Testis (tissue), 3 donors: ENCODE results near the gene LTBP1. TPM values are rescaled to one million over a fixed set of nuclear protein-coding genes. Genes with fewer than 3 reads are reported as not detected.

Source experiments
- DNase-seq: peaks from one replicate; pipeline ENCODE4 v3.0.0-alpha.2; 2019
- H3K27ac ChIP-seq, 2 donors: fragments of 200-600 bp; sonication (generic); one replicate each; pipeline ENCODE4 v1.5.1; 2019
- H3K27me3 ChIP-seq: fragments of 200-600 bp; sonication (generic); one replicate; pipeline ENCODE4 v1.5.1; 2019
- H3K36me3 ChIP-seq: fragments of 200-600 bp; sonication (generic); one replicate; pipeline ENCODE4 v1.5.1; 2017; ENCODE audit warnings: low read depth; ENCODE audit errors: missing control alignments
- H3K4me1 ChIP-seq: fragments of 200-600 bp; sonication (generic); one replicate; pipeline ENCODE4 v1.5.1; 2019
- H3K4me3 ChIP-seq, 2 donors: fragments of 200-600 bp; sonication (generic); one replicate each; pipeline ENCODE4 v1.5.1; 2017 to 2019
- H3K9me3 ChIP-seq: fragments of 200-600 bp; sonication (generic); one replicate; pipeline ENCODE4 v1.5.1; 2017
- CTCF ChIP-seq, 3 experiments: fragments of 450-650 bp in 2 of 3; fragments of 200-600 bp in 1 of 3; sonication (generic) in 1 of 3; IDR thresholded peaks; one replicate each; pipeline ENCODE4 v1.5.1; 2016 to 2019; ENCODE audit warnings: antibody characterized with exemption in 3 of 3, mild to moderate bottlenecking in 2 of 3, moderate library complexity in 1 of 3
- POLR2A ChIP-seq: fragments of 450-650 bp; IDR thresholded peaks from one replicate; pipeline ENCODE4 v1.6.1; 2017; ENCODE audit warnings: antibody characterized with exemption, mild to moderate bottlenecking, moderate library complexity
- WGBS, 2 donors: methylation state at CpG; one replicate each; pipeline ENCODE4 v1.1.5; 2018; 5-methylcytosine and 5-hydroxymethylcytosine counted together
- intact Hi-C: fragments of 100-400 bp; cut with DNase I; formaldehyde crosslinking; loops from one replicate; pipeline ENCODE4 v1.15.1; 2023; ENCODE audit warnings: low total_unique reads
- polyA plus RNA-seq: library from polyadenylated mRNA; stranded (reverse); fragments of 350-450 nt; fragmentation: Illumina TruSeq; extraction: RNeasy Lipid Tissue Mini Kit (QIAGEN cat#74804); gene quantifications from one replicate; pipeline ENCODE4 v1.2.3, GENCODE V29; 2014; ENCODE audit warnings: low read depth, low replicate concordance; ENCODE audit not compliant: insufficient read depth
- total RNA-seq, 2 donors: library from RNA; depleted of rRNA; stranded (reverse); fragments of >200 nt; gene quantifications; one replicate each; pipeline ENCODE4 v1.2.3, GENCODE V29; 2016

LTBP1 gene
- total and polyA plus RNA-seq, 3 donors from 2014 or later: 39.6 to 51.5 (median 44.0) TPM

DNA sequence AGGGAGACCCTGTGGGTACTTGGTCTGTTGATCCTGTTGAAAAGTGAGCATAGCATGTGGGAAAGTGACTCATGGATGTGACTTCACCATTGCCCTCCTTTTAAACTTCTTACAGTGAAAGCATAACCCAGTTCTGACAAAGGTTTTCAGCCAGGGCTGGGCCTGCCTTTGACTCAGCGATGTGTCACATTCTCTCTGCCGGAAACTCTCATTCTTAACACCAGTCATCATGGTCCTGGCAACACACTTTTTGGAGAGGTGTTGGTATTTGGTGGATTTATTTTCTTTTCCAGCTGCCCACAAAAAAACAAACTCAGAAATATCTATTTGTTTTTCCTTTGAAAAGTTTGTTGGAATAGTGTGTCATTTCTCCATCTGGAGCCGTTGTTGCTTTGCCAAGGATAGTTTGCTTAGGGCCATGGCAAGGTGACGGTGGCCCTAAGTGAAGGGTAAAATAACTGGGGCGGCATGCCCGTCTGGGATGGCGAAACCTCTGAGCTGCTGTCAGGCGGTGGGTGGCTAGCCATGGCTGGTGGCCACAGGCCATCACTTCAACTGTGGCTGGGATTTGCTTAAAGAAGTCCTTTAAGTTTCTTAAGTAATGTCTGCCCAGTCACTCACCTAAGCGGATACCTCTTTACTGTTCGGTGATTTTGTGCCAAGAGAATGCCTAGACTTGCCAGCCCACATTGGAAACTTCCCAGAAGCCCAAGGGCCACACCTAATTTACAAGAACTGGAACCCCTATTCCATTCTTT is 123.3 kb downstream of the LTBP1 start:
- WGBS, 2 donors: 80 to 83% methylated on average over 10 of the region's 10 CpGs
- no peaks in the 10 kb centered on the region for H3K27me3 ChIP-seq
- no peak overlapping the region for H3K27ac ChIP-seq
- H3K4me3 ChIP-seq: no peak overlapping the region
- no peak for TF ChIP-seq POLR2A
- no peak for TF ChIP-seq CTCF (IDR thresholded peaks at IDR 0.05)
- no peaks in the 10 kb centered on the region for H3K9me3 ChIP-seq
- H3K4me1 ChIP-seq: no peaks in the 10 kb centered on the region
- DNase-seq: no peak
- intact Hi-C loops: no loop called here
- H3K36me3 ChIP-seq: no peaks in the 10 kb centered on the region

DNA sequence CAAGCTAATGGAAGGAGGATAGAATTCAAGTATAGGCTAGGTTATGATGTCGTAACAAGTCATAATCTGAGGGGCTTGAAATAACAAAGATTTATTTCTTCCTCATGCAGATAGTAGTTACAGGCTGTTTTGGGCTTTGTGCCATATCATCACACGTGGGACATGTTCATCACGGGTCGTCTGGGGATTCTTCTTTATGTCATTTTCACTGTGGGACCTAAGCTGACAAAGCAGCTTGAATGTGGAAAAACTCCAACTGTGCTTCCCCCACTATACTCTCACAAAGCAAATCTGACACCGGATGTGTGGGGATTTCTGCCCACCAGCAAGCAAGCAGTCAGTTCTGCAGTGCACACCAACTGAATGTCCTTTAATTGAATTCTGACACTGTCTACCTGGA is 124.8 kb downstream of the LTBP1 start:
- intact Hi-C loops: no loop called here

DNA sequence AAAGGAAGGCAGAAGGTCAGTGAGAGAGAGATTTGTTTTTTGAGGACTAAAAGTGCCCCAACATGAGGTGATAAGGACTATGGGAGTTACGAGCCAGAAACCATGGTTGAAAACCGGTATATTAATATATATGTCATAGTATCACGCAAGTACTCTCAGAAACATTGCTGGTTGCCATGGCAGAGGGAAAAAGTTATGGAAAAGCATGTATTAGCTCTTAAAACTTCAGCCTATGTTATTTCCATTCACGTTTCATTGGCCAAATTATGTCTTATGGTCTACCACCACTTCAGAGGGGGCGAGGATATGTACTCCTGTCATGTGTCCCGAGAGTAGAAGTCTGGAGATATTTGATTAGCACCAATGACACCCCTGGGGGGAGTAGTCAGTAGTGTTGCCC is 125.9 kb downstream of the LTBP1 start:
- Histone ChIP-seq H3K27ac (no peak overlapping the region), H3K36me3 (no peaks in the 10 kb centered on the region), H3K4me1 (no peaks in the 10 kb centered on the region), H3K27me3 (no peaks in the 10 kb centered on the region), H3K9me3 (no peaks in the 10 kb centered on the region), H3K4me3 (no peak overlapping the region)
- TF ChIP-seq POLR2A (no peak), CTCF (IDR thresholded peaks at IDR 0.05) (no peak)
- intact Hi-C loops: no loop called here
- 66 to 80% methylated on average over 6 of the region's 6 CpGs for WGBS, 2 donors
- DNase-seq: no peak

More for the DNA sequence above, 124.8 kb downstream of the LTBP1 start:
- no peaks in the 10 kb centered on the region for H3K36me3 ChIP-seq
- WGBS, 2 donors: 48 to 75% methylated on average over 5 of the region's 5 CpGs
- H3K4me3 ChIP-seq: no peak overlapping the region
- no peaks in the 10 kb centered on the region for H3K27me3 ChIP-seq
- no peaks in the 10 kb centered on the region for H3K9me3 ChIP-seq
- TF ChIP-seq POLR2A (no peak), CTCF (IDR thresholded peaks at IDR 0.05) (no peak)
- no peak overlapping the region for H3K27ac ChIP-seq
- no peaks in the 10 kb centered on the region for H3K4me1 ChIP-seq
- DNase-seq: no peak

DNA sequence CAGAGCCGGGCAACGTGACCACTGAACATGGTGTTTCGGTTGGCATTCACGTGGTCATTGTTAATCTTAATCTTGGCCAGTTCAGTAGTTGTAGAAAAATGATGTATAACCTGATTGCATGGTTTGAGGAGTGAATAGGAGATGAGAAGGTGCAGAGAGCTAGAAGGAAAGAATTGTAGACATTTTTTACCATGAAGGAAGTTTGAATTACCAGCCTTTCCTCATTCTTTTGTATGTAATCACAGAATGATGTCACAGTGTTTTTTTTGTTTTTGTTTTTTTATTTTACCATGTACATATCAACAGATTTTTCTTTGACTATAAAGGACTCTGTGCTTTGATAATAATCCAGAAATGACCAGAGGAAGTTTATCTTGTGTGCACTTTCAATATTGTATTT is 126.3 kb downstream of the LTBP1 start:
- H3K9me3 ChIP-seq: no peaks in the 10 kb centered on the region
- no peaks in the 10 kb centered on the region for H3K4me1 ChIP-seq
- H3K36me3 ChIP-seq: no peaks in the 10 kb centered on the region
- DNase-seq: no peak
- intact Hi-C loops: no loop called here
- 94% methylated on average over 4 of the region's 4 CpGs for WGBS, 2 donors
- no peak for TF ChIP-seq CTCF (IDR thresholded peaks at IDR 0.05)
- TF ChIP-seq POLR2A: no peak
- H3K4me3 ChIP-seq: no peak overlapping the region
- no peak overlapping the region for H3K27ac ChIP-seq
- no peaks in the 10 kb centered on the region for H3K27me3 ChIP-seq

GRCh38 chr2:33074197-33074596 is 127.4 kb downstream of the LTBP1 start:
- Histone ChIP-seq H3K9me3 (no peaks in the 10 kb centered on the region), H3K27me3 (no peaks in the 10 kb centered on the region), H3K4me1 (no peaks in the 10 kb centered on the region), H3K36me3 (no peaks in the 10 kb centered on the region), H3K4me3 (no peak overlapping the region), H3K27ac (no peak overlapping the region)
- no peak for TF ChIP-seq POLR2A
- TF ChIP-seq CTCF (IDR thresholded peaks at IDR 0.05): no peak
- intact Hi-C loops: no loop called here
- DNase-seq: no peak
- 97% methylated on average over 6 of the region's 6 CpGs for WGBS, 2 donors
